ENCODE data around the gene SLC7A8.
"Not testable (repeated sequence)": the region's sequence is repeated elsewhere in the genome, so short reads cannot be mapped to it uniquely, and the experiment has no call there.

Gene SLC7A8

GRCh38 chr14:23113431-23114119 lies 69.9 kb downstream of the SLC7A8 start:
- Histone ChIP-seq H3K4me3 (ENCODE audit: insufficient read length, low read depth) (no peak overlapping the region), H3K9me3 (ENCODE audit: insufficient read depth, low read length) (peaks cover 5% of the 10 kb centered on the region; the same call in 1 of the 2 replicates), H3K9ac (ENCODE audit: insufficient read length, low read depth) (no peak overlapping the region), H3K27me3 (ENCODE audit: insufficient read depth, insufficient read length) (peaks cover 6% of the 10 kb centered on the region), H3K4me1 (ENCODE audit: insufficient read depth, insufficient read length) (peaks cover 9% of the 10 kb centered on the region), H3K36me3 (ENCODE audit: insufficient read depth, insufficient read length, low read length) (no peaks in the 10 kb centered on the region)
- no peak for DNase-seq (ENCODE audit: low read depth, low spot score)
- TF ChIP-seq ZNF274 (IDR thresholded peaks at IDR 0.05; ENCODE audit: low read depth, low read length) (no peak), YY1 (IDR thresholded peaks at IDR 0.05; ENCODE audit: insufficient read depth, insufficient read length) (no peak), SUZ12 (IDR thresholded peaks at IDR 0.05; ENCODE audit: extremely low read depth, insufficient read depth, insufficient read length) (no peak)

- H3K9ac ChIP-seq (ENCODE audit: insufficient read length, low read depth) = peak overlapping the region; percentile 26
- no peak for DNase-seq (ENCODE audit: low read depth, low spot score)
- no peak for TF ChIP-seq ZNF274 (IDR thresholded peaks at IDR 0.05; ENCODE audit: low read depth, low read length)
- no peak for TF ChIP-seq YY1 (IDR thresholded peaks at IDR 0.05; ENCODE audit: insufficient read depth, insufficient read length)
- no peak for TF ChIP-seq SUZ12 (IDR thresholded peaks at IDR 0.05; ENCODE audit: extremely low read depth, insufficient read depth, insufficient read length)
- H3K27me3 ChIP-seq (ENCODE audit: insufficient read depth, insufficient read length) = peaks cover 6% of the 10 kb centered on the region
- peaks cover 9% of the 10 kb centered on the region for H3K4me1 ChIP-seq (ENCODE audit: insufficient read depth, insufficient read length)
- H3K4me3 ChIP-seq (ENCODE audit: insufficient read length, low read depth) = no peak overlapping the region
- no peaks in the 10 kb centered on the region for H3K36me3 ChIP-seq (ENCODE audit: insufficient read depth, insufficient read length, low read length)
- H3K9me3 ChIP-seq (ENCODE audit: insufficient read depth, low read length) = peaks cover 8% of the 10 kb centered on the region; the same call in 1 of the 2 replicates
Observed at GRCh38 chr14:23112359-23113178, 70.9 kb downstream of the SLC7A8 start.

GRCh38 chr14:23110579-23111365 lies 72.7 kb downstream of the SLC7A8 start:
- Histone ChIP-seq H3K4me3 (ENCODE audit: insufficient read length, low read depth) (no peak overlapping the region), H3K9me3 (ENCODE audit: insufficient read depth, low read length) (peaks cover 8% of the 10 kb centered on the region; the same call in 1 of the 2 replicates), H3K4me1 (ENCODE audit: insufficient read depth, insufficient read length) (peaks cover 4% of the 10 kb centered on the region), H3K36me3 (ENCODE audit: insufficient read depth, insufficient read length, low read length) (no peaks in the 10 kb centered on the region), H3K9ac (ENCODE audit: insufficient read length, low read depth) (no peak overlapping the region), H3K27me3 (ENCODE audit: insufficient read depth, insufficient read length) (peaks cover 6% of the 10 kb centered on the region)
- TF ChIP-seq YY1 (IDR thresholded peaks at IDR 0.05; ENCODE audit: insufficient read depth, insufficient read length) (no peak), SUZ12 (IDR thresholded peaks at IDR 0.05; ENCODE audit: extremely low read depth, insufficient read depth, insufficient read length) (no peak), ZNF274 (IDR thresholded peaks at IDR 0.05; ENCODE audit: low read depth, low read length) (no peak)
- no peak for DNase-seq (ENCODE audit: low read depth, low spot score)

DNA sequence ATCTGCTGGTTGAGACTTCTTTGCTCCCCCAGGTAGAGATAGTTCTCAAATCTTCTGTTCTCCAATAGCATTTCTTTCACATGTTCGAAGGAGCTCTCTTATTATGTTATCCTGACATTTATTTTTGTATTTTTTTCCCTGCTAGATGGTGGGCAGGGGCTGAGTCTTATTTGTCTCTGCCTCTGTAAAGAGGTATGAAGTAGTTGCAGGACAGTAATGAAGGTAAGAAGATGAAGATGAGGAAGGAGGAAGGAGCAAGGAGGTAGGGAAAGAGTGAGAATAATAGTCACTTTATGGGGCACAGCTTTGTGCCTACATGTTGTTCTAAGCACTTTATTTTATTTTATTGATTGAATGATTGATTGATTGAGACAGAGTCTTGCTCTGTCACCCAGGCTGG lies 73.7 kb downstream of the SLC7A8 start:
- H3K9ac ChIP-seq (ENCODE audit: insufficient read length, low read depth) = no peak overlapping the region
- H3K27me3 ChIP-seq (ENCODE audit: insufficient read depth, insufficient read length) = peaks cover 6% of the 10 kb centered on the region
- no peak for DNase-seq (ENCODE audit: low read depth, low spot score)
- TF ChIP-seq SUZ12 (IDR thresholded peaks at IDR 0.05; ENCODE audit: extremely low read depth, insufficient read depth, insufficient read length) (no peak), ZNF274 (IDR thresholded peaks at IDR 0.05; ENCODE audit: low read depth, low read length) (no peak), YY1 (IDR thresholded peaks at IDR 0.05; ENCODE audit: insufficient read depth, insufficient read length) (no peak)
- peaks cover 4% of the 10 kb centered on the region for H3K4me1 ChIP-seq (ENCODE audit: insufficient read depth, insufficient read length)
- H3K9me3 ChIP-seq (ENCODE audit: insufficient read depth, low read length) = peaks cover 8% of the 10 kb centered on the region; the same call in 1 of the 2 replicates
- no peak overlapping the region for H3K4me3 ChIP-seq (ENCODE audit: insufficient read length, low read depth)
- H3K36me3 ChIP-seq (ENCODE audit: insufficient read depth, insufficient read length, low read length) = no peaks in the 10 kb centered on the region

DNA sequence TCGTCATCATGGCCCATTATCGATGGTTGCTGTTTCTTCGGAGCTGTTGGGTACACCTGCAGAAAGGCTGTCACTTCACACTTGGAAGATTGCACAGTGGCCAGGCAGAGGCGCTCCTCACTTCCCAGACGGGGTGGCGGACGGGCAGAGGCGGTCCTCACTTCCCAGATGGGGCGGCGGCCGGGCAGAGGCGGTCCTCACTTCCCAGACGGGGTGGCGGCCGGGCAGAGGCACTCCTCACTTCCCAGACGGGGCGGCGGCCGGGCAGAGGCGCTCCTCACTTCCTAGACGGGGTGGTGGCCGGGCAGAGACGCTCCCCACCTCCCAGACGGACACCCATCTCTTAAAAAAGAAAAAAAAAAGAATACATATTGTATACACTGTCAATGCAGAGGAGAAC lies 75.3 kb downstream of the SLC7A8 start:
- H3K4me1 ChIP-seq (ENCODE audit: insufficient read depth, insufficient read length); DNase-seq (ENCODE audit: low read depth, low spot score): not testable (repeated sequence)

GRCh38 chr14:23107620-23108019 lies 75.8 kb downstream of the SLC7A8 start:
- not testable (repeated sequence) for H3K4me3 ChIP-seq (ENCODE audit: insufficient read length, low read depth); H3K9me3 ChIP-seq (ENCODE audit: insufficient read depth, low read length); H3K36me3 ChIP-seq (ENCODE audit: insufficient read depth, insufficient read length, low read length); DNase-seq (ENCODE audit: low read depth, low spot score); H3K9ac ChIP-seq (ENCODE audit: insufficient read length, low read depth); H3K27me3 ChIP-seq (ENCODE audit: insufficient read depth, insufficient read length); H3K4me1 ChIP-seq (ENCODE audit: insufficient read depth, insufficient read length)

More for the DNA sequence above, 75.3 kb downstream of the SLC7A8 start:
- H3K9me3 ChIP-seq (ENCODE audit: insufficient read depth, low read length); H3K4me3 ChIP-seq (ENCODE audit: insufficient read length, low read depth); H3K27me3 ChIP-seq (ENCODE audit: insufficient read depth, insufficient read length); H3K9ac ChIP-seq (ENCODE audit: insufficient read length, low read depth); H3K36me3 ChIP-seq (ENCODE audit: insufficient read depth, insufficient read length, low read length): not testable (repeated sequence)

- Histone ChIP-seq H3K36me3 (ENCODE audit: insufficient read depth, insufficient read length, low read length) (no peaks in the 10 kb centered on the region), H3K4me3 (ENCODE audit: insufficient read length, low read depth) (no peak overlapping the region), H3K27me3 (ENCODE audit: insufficient read depth, insufficient read length) (peaks cover 6% of the 10 kb centered on the region), H3K4me1 (ENCODE audit: insufficient read depth, insufficient read length) (no peaks in the 10 kb centered on the region), H3K9ac (ENCODE audit: insufficient read length, low read depth) (no peak overlapping the region), H3K9me3 (ENCODE audit: insufficient read depth, low read length) (peaks cover 8% of the 10 kb centered on the region; the same call in 1 of the 2 replicates)
- no peak for DNase-seq (ENCODE audit: low read depth, low spot score)
- TF ChIP-seq SUZ12 (IDR thresholded peaks at IDR 0.05; ENCODE audit: extremely low read depth, insufficient read depth, insufficient read length) (no peak), YY1 (IDR thresholded peaks at IDR 0.05; ENCODE audit: insufficient read depth, insufficient read length) (no peak), ZNF274 (IDR thresholded peaks at IDR 0.05; ENCODE audit: low read depth, low read length) (no peak)
Observed at GRCh38 chr14:23106747-23107045, 76.8 kb downstream of the SLC7A8 start.

Data from NT2/D1 (cell line).